ENCODE measurements around the gene RGS21.
"Not testable (repeated sequence)": the region's sequence is repeated elsewhere in the genome, so short reads cannot be mapped to it uniquely, and the experiment has no call there.

Gene RGS21, protein sequence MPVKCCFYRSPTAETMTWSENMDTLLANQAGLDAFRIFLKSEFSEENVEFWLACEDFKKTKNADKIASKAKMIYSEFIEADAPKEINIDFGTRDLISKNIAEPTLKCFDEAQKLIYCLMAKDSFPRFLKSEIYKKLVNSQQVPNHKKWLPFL

DNA sequence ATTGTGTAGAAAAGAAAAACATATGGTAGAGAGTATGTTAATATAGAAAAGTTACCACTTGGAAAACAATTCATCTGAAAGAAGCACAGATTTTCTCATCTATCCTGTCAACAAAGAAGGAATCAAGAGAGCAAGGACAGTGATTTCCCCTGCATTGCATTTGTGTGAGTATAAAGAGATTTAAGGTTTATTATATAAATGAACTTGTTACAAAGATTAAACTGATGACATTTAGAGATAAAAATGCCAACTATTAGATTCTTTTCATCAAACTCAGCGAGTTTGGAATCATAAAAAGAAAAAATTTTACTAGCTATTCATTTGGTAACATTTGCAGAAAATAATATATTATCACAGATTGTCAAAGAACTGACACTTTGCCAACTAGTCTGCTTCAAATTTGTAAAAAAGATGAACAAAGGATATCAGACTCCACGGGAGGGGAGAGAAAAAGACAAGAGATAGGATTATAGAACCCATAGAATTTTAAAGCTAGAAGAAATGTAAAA is at the start of gene RGS21:
RGS21 (plus strand) TSS at position 51 of the 509 bp plus-strand sequence. CDS start 26,045 bp downstream, outside the sequence.
- DNase-seq (ENCODE audit: low read depth, low spot score) = no peak

DNA sequence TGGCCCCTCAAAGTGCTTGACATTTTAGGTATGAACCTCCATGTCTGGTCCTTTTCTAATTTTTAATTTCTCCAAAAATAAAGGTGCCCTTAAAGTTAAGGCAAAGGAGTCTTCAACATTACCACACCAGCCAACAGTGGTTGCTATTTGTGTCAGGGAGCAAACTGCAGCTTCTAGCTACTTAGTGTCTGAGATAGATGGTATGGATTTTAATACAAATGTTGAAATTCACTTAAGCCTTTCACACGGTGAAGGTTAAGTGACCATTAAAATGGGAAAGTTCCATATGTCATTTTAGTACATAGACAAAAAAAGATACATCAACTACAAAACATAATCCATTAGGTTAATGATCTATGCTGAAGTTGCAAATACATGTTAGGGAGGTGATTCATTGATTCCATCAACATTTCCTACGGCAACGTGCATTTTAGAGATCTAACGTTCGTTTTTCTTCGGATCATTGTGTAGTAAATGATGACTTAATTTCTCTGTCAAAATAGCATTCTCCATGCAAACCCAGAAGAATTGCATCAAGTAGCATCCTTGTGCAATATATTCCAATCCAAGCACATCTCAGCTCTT is 48.2 kb upstream of the RGS21 start:
- DNase-seq (ENCODE audit: low read depth, low spot score) = no peak

DNA sequence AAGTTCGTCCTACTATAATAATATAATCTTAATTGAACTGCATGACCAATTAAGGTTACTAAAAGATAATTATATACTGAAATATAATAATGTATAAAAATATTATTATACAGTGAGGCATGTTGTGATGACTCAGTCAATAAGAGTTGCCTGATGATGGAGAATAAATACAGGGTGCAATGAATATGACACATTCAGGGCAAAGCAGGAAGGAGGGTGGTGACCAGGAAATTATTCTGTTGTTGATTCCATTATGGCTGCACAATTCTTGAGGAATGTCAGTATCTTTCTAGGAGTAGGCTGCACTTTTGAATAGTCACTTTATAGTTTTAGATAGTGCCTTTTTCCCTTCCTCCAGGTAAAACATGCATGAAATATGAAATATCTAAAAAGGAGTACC is 46.4 kb upstream of the RGS21 start:
- no peak for DNase-seq (ENCODE audit: low read depth, low spot score)

DNA sequence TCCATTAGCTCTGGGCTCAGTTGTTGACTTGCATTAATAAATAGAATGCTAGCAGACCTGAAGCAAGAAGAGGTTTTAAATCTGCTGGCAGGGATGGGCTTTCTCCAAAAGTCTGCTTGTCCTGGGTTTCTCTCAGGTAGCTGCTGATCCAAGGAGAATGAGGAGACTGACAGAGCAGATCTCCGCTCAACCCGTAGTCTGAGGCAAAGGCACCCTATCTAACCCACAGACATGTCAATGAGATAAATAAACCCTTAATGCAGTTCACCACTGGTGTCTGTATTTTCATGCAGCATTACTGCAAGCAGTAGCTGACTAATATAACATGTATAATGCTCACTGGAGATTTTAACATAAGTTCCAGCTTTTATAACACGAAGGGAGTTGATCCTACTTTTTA is 44.1 kb upstream of the RGS21 start:
- DNase-seq (ENCODE audit: low read depth, low spot score) = no peak

DNA sequence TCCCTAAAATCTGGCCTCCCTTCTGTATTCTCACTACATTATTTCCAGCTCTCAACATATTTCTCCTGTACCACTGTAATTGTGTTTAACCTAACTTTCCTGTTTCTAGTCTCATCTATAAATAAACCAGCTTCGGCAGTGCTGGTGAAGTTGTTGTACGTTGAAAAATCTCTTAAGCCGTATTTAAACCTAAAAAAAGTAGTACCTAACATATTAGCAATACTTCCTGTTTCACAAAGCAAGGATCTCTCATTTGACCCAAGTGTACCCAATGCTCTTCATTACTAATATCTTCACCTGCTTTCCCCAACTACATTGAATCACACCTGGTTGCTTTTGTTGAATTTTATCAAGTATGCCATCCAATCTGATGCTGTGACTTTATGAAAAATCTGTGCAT is 42.2 kb upstream of the RGS21 start:
- DNase-seq (ENCODE audit: low read depth, low spot score) = no peak

DNA sequence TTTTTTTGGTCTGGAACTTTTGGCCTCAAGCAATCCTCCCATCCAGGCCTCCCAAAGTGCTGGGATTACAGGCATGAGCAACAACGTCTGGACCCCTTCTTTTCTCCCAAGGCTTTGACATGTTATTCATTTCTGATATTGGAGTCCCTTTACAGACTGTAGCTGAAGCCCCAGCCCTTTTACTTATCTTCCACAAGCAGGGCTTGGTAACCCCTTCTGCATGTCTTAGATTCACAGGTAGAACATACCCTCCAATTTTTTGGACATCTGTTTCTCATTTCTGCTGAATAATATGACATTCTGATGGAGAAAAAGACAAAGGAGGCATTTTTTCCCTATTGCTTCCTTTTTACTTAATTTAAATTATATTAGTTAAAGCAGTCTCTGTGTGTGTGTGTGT is 39.2 kb upstream of the RGS21 start:
- no peak for DNase-seq (ENCODE audit: low read depth, low spot score)

DNA sequence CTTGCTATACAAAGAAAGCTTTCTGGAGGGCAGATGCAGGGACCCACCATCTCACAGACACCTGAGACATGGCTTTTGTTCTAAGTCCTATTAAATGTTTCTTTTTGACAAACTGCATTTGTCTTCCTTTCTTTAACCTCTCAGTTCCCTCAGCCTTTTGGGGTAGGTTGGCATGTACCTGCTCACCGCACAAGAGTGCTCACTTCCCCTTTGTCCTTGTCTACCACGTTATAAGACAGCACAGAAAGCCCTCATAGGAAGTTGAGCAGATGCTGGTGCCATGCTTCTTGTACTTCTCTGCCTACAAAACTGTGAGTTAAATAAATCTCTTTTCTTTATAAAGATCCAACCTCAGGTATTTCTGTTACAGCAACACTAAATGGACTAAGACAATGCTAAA is 31.9 kb upstream of the RGS21 start:
- no peak for DNase-seq (ENCODE audit: low read depth, low spot score)

DNA sequence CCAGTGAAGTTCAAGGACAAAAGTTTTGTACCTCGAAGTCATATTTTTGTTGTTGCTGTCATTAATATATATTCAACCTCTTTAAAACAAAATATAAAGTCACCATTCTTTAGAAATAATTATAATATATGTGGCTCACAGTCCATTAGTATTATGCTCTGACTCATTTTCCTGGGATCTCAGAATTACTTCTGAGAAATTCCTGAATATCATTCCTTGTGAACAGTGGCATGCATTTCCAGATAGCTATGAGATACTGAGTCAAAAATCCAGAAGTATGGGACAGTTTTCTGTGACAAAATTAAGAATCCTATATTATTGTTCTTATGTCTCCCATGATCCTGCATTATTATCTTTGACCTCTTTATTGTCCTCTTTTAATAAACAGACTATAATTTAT is 13.8 kb upstream of the RGS21 start:
- no peak for DNase-seq (ENCODE audit: low read depth, low spot score)

DNA sequence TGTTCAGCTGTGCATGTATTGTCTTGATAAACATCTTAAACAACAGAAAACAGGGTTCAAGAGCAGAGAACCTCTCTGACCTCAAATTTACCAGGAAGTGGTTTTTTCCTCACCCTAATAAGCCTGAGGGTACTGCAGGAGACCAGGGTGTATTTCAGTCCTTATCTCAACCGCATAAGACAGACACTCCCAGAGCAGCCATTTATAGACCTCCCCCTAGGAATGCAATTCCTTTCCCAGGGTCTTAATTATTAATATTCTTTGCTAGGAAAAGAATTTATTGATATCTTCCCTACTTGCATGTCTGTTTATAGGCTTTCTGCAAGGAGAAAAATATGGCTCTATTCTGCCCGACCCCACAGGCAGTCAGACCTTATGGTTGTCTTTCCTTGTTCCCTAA is 8.5 kb upstream of the RGS21 start:
- not testable (repeated sequence) for DNase-seq (ENCODE audit: low read depth, low spot score)

DNA sequence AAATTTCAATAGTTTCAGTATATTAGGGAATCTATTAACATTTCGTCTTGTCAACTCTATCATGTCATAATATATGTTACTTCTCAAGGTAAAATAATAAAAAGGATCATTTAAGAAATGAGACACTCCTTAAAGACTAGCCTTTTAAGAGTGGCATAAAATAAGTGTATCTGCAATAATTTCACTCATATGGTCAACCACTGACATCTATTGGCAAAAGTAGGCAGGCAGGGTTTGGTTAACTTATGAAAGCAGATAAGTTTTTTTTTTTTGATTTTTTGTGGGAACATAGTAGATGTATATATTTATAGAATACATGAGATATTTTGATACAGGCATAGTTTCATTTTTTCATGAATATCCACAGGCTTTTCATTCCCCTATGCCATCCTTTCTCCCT is 5.5 kb upstream of the RGS21 start:
- DNase-seq (ENCODE audit: low read depth, low spot score) = peak; percentile 1

DNA sequence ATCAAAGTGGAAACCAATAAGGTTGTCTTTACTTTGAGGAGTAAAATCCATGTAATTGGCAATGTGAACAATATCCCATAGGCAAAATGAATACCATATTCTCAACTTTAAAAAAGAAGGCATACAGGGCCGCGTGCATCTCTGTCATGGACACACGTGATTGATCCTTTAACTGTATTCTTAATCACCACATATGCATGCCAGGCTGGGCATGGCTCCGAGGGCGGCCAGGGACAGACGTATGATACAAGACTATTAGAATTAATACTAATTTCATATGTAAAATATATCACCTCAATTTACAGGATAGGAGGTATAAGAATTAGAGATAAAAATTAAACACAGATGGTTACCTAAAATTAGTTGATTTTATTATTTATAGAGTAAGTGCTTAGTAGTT is 11.2 kb downstream of the RGS21 start:
- no peak for DNase-seq (ENCODE audit: low read depth, low spot score)

DNA sequence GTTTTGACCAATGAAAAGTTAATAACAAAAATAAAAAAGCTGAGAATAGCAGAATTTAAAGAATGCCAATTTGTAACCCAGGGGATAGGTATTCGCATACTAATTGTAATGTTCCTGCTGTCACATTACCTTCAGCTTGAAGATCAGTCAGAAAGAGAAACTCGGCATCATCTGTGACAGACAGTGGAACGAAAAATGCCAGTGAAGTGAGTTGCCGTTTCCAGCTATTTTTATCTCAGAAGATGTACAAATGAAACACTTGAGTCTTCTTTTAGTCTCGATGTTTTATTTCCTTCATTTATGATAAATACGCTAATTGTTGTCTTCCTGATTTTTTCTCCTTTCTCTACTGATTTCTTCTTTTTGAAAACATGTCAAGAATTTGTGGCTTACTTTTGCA is 26.1 kb downstream of the RGS21 start:
- no peak for DNase-seq (ENCODE audit: low read depth, low spot score)

DNA sequence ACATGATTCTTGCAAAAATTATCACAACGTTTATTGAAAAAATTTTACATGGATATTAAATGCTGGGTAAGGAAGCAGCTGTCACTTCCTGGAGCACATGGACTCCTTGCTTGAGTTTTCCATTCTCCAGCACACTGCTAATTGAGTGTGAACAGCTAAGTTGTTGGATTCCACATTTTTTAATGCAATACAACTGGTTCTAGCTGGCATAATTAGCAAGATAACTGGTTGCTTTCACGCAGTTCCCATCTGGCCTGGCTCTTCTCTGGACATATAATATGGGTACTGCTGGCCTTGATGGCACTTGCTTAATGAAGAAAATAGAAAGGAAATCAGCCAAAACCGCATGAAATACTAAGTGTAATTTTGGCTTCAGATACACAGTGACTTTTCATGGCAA is 26.6 kb downstream of the RGS21 start:
- DNase-seq (ENCODE audit: low read depth, low spot score) = no peak

DNA sequence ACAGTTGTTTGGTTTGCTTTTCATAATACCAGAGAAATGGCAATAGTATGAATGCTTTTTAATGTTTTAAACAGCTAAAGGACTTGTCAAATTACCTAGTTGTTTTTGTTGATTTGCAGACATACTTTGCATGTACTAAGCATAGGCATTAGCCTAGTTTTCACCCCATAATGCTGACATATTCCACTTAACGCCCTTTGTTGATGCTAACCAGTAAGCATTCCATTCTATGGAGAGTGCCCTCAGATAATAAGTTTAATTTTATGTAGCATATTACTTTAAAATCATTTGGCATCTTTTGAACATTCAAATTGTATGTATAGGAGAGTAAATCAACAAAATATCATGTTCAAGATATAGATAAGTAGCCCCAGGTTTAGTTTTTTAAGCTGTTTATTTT is 32.5 kb downstream of the RGS21 start:
- DNase-seq (ENCODE audit: low read depth, low spot score) = no peak

DNA sequence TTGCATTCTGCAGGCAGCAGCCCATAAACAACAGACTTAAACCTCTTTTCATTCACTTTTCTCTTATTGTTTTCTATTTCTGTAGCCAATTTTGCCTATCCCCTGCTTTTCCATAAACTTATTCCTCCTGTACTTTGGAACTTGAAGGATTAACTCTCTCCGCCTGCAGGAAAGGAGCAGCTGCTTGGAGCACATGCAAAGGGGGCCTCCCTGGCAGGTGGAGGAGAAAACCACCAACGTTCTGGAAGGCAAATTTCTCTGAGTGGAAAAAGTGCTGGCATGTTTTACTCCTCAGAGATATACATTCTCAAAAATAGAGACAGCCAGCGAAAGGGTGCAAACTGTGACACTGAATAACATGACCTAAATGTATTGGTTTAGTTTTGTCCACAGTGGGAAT is 33.6 kb downstream of the RGS21 start:
- no peak for DNase-seq (ENCODE audit: low read depth, low spot score)

DNA sequence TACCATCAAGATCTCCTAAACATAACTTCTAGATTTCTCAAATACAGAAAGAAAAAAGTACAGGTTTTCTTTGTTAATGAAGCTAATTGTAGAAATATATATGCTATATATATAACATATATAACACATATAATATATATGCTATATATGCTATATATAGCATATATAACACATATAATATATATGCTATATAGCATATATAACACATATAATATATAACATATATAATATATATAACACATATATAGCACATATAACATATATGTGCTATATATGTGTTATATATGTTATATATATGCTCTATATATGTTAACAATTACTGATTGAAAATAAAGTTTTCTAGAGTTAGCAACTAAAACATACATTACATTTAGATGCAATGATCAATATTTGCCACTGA is 34.8 kb downstream of the RGS21 start:
- DNase-seq (ENCODE audit: low read depth, low spot score) = no peak

DNA sequence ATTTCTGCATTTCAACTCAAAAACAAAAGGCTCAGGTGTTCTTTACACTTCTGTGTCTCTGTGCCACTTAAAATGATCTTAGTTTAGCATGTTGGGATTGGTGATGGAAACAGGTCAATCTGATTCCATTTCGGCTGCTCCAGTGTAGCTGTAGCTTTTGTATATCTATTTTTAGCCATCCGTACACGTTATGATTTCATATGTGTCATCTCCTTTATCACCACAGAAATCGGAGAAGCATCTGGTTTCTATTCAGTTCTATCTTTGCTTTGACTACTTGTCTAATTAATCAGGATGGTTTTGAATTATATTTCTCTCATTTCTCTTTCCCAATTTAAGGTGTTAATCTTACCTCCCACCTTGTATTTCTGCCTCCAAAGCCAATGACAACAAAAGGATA is 41.1 kb downstream of the RGS21 start:
- DNase-seq (ENCODE audit: low read depth, low spot score) = no peak

DNA sequence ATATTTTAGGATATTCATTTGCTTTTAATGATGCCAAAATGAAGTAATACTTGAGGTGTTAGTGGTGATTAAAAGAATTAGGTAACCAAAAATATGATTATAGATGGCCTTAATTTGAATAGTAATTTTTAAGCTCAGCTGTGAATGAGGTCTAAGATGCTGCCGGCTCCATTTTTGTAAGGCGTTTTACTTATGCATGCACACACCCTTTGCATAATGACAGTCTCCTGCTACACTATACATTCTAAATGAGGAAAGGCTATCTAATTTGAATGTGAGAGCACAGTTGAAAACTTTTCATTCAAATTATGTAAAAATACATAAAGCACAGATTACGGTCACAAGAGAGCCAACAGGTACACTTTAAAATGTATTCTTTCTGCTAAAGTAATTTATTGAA is 41.6 kb downstream of the RGS21 start:
- no peak for DNase-seq (ENCODE audit: low read depth, low spot score)

DNA sequence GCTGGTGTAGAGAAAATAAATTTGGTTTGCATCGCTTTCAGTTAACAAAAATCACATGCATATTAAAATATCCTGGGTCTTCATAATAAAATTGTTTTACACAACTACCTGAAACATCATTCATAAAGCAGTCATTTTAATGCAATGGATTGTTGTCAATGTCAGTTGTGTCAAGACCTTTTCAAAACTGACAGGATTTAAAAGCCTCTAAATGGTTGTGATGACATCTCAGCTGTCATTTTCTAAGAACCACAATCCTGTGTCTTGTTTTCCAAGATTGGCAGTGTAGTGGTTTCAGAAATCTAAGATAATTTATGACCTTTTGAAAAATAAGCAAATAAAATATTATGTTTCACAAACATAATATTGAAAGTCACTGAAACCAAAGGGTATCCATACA is 42.0 kb downstream of the RGS21 start:
- no peak for DNase-seq (ENCODE audit: low read depth, low spot score)

DNA sequence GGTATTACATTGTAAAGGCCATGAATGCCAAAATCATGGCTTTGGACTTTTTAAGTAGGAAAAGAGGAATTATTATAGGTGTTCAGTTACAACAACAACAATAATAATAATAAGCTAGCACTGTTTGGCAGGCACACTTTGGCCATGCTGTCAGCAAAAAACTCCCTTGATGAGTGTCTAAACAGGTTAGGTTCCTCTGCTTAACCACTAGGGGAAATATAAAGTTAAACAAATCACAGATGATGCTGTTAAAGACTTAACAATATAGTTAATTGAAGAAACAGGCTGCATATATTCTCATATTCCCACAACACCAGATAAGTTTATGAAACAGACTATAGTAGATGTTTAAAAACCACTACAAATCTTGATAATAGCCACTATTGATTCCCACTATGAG is 46.4 kb downstream of the RGS21 start:
- no peak for DNase-seq (ENCODE audit: low read depth, low spot score)

DNA sequence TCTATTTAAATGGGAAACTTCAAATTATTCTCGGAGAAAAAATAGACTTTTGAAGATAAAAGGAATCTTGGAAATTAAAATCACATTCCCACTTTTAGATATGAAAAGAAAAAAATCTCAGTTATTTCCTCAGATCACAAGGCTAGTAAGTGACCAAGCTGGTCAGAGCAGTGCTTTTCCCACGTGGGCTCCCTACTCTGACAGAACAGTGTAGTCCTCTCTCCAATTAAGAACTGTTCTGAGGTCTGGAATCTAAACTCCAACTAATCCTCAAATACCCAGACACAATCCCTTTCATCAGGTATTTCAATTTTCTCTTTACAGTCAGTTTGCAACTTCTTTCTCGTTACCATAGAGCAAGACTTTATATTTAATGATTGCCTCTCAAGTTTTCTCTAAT is 50.6 kb downstream of the RGS21 start:
- DNase-seq (ENCODE audit: low read depth, low spot score) = no peak

DNA sequence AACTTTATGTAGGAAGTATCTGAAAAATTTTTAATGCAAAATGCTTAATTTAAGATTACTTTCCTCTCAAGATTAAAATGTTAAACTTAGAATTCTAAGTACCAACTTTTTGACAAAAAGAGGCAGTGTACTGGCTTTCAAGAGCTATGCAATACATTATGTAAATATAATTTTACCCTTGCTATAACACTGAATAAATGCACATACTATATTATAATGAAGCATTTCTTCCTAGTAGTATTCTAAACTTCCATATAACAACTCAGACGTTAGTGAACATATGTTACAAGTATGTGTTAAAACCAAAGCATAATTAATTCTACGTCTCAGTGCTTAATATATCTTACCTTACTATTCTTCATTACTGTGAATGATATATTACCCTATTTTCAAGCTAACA is 58.5 kb downstream of the RGS21 start:
- no peak for DNase-seq (ENCODE audit: low read depth, low spot score)

DNA sequence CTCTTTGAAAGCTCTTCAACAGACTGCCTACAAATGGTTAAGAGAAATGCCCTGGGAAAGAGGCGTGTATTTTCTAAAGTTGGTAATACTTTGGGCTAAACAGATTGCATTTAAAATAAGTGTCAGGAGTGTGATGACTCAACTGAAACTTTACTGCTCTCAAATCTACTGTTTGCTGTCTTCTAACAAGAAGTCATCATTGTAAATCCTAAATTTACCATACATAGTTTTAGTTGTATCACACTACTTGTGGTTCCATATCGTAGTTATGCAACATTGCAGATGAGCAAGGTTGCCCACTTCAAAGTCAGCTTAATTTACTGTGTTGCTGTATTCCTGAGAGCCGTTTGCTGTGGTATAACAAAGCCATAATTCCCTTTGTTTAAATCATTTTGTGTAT is 59.6 kb downstream of the RGS21 start:
- DNase-seq (ENCODE audit: low read depth, low spot score) = no peak

DNA sequence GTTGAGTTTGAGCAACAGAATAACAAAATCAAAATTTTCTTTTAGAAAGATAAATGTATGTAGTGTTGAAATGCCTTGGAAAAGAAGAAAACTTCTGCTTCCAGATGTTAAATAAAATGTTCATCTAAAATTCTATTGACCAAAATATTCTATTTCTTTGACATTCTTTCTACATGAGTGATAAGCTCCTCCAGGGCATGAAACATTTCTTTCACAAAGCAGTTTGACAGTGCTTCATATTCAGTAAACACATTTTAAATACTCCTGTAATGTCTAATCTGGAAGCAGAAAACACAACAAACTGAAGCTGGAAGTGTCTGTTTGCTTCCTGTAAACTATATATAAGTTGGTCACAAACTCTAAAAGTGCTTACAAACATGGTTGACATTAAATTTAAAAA is 61.5 kb downstream of the RGS21 start:
- DNase-seq (ENCODE audit: low read depth, low spot score) = no peak
